GM10847 (cell line): ENCODE data around the gene SSNA1.

Experiments
- POLR2A ChIP-seq: IDR thresholded peaks from 2 replicates; pipeline ENCODE4 v1.6.1; 2011; ENCODE audit not compliant: insufficient read length; ENCODE audit errors: extremely low read depth

SSNA1 gene

GRCh38 chr9:137161558-137162486 lies 26.7 kb upstream of the SSNA1 start:
- no peak for TF ChIP-seq POLR2A

- no peak for TF ChIP-seq POLR2A
These were observed 25.7 kb upstream of the SSNA1 start for GRCh38 chr9:137162505-137163364.

- no peak for TF ChIP-seq POLR2A
These were observed 25.1 kb upstream of the SSNA1 start for GRCh38 chr9:137163365-137163715.

- TF ChIP-seq POLR2A = no peak
These were observed 24.7 kb upstream of the SSNA1 start for GRCh38 chr9:137163805-137164204.

- TF ChIP-seq POLR2A = no peak
These were observed 23.9 kb upstream of the SSNA1 start for GRCh38 chr9:137164370-137165249.

- TF ChIP-seq POLR2A = no peak
These were observed 23.1 kb upstream of the SSNA1 start for GRCh38 chr9:137165250-137165836.

GRCh38 chr9:137166380-137167229 lies 21.9 kb upstream of the SSNA1 start:
- TF ChIP-seq POLR2A = no peak

GRCh38 chr9:137167277-137167746 lies 21.2 kb upstream of the SSNA1 start:
- no peak for TF ChIP-seq POLR2A

- TF ChIP-seq POLR2A = no peak
These were observed 20.5 kb upstream of the SSNA1 start for GRCh38 chr9:137167747-137168572.

GRCh38 chr9:137168573-137168903 lies 19.9 kb upstream of the SSNA1 start:
- no peak for TF ChIP-seq POLR2A

GRCh38 chr9:137168904-137169856 lies 19.3 kb upstream of the SSNA1 start:
- no peak for TF ChIP-seq POLR2A

- no peak for TF ChIP-seq POLR2A
These were observed 18.5 kb upstream of the SSNA1 start, which contains the start of gene LRRC26 for GRCh38 chr9:137169896-137170358. Gene LRRC26, minus strand, starts transcription at chr9:137170051. Its CDS starts 108 bp downstream, at chr9:137169943.
